ENCODE measurements around the gene XIRP1.

Gene XIRP1

DNA sequence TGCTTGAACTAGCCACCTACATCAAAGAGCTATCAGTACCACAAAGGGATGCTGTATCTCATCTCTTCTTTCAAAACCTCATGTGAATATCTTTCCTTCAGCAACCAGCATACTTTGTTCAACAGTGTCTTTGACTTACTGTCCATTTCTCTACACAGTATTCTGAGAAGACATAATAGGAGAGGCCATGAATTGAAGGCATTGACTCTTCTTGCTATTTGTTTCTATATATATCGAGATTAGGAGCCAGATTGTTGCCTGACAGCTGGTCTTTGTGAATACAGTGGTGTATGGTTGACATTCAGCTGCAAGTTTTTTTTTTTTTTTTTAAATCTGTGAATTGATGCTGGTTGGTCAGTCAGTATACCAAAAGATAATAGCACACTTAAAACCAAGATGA lies 26.9 kb downstream of the XIRP1 start:
- no peak for DNase-seq (ENCODE audit: low read depth)

DNA sequence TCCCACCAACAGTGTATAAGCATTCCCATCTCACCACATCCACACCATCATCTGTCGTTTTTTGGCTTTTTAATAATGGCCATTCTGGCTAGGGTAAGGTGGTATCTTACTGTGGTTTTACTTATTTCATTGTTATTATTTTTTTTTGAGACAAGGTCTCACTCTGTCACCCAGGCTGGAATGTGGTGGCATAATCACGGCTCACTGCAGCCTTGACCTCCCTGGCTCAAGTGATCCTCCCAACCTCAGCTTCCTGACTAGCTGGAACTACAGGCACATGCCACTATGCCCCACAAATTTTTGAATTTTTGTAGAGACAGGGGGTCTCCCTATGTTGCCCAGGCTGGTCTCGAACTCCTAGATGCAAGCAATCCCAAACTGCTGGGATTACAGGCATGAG lies 28.0 kb downstream of the XIRP1 start:
- no peak for DNase-seq (ENCODE audit: low read depth)

DNA sequence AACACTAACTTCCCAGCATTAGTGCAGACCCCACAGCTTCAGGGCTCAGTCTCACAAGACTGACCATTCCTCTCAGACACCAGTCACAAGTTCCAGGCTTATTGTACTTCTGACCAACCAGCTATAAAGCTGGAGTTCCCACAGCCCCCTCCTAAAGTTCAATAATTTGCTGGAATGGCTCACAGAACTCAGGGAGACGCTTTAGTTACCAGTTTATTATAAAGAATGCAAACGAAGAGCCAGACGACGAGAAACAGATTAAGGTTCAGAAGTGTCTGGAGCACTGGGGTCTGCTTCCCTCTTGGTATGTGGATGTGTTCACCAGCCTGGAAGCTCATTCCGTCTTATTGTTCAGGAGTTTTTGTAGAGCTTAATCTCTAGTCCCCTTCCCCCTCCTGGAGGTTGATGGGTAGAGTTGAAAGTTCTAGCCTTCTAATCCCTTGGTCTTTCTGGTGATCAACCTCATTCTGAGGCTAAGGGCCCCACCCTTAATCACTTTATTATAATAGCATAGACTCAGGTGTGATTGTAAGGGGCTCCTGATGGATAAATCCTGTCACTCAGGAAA lies 34.2 kb downstream of the XIRP1 start:
- no peak for DNase-seq (ENCODE audit: low read depth)

DNA sequence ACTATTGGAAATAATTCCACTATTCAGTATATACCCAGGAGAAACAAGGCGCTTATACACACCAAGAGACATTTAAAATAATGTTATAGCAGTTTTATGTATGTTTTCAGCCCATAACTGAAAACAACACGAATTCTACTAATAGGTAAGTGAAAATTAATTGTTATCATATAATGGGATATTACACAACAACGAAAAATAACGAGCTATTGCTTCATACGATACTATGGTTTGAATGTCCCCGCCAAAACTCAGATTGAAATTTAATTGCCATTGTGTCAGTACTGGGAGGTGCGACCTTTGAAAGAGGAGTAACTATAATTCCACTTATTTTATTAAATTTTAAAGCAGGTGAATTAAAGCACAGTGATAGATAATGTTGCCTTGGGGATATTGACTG lies 35.0 kb downstream of the XIRP1 start:
- DNase-seq (ENCODE audit: low read depth), result no peak

DNA sequence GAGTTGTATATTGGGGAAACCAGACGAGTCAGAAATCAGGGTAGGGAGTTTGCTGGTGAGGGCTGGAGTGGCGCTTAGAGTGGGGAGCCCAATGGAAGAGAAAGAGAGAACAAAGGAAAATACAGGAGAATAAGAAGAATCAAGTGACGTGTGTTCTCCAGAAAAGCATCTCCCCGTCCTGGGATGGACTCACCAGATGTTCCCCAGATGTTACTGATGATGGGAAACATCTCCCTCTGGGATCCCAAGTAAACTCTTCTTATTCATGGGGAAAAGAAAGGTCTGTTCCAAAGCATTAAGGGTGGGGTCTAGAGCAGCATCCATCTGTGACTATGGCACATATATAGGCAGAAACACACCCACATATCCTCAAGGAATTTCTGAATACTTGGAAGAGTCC lies 36.0 kb downstream of the XIRP1 start:
- DNase-seq (ENCODE audit: low read depth), result no peak

DNA sequence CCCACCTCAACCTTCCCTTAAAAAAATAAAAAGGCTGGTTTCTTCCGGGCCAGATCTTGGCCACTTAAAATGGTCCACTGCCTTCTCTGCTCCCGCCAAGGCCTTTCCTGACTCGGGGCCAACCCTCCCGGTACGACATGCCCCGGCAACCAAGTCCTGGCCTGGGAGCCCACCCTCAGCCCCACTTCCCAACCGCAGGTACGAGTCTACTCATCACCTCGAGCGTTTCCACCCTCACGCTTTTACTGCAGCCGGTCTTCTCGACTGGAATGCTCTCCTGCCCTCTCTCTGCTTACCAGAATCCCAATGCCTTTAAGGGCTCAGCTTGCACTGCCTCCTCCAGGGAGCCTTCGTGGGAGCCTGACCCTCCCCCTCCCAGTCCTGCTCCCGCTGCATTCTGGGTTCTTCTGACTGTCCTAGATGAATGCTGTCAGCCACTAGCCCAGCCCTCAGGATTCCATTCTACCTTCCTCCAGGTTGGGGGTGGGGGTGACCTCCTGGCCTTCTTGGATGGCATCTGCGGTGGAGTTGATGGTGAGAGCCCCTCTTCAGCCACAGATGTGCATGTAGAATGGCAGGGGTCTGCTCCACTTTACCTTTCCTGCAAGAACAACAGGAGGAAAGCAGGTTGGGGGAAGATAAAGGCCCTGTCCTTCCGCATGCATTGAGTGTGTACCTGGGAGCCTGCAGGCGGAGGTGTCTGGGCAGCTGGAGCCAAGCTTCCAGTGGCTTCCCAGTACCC lies 37.9 kb downstream of the XIRP1 start:
- no peak for DNase-seq (ENCODE audit: low read depth)

DNA sequence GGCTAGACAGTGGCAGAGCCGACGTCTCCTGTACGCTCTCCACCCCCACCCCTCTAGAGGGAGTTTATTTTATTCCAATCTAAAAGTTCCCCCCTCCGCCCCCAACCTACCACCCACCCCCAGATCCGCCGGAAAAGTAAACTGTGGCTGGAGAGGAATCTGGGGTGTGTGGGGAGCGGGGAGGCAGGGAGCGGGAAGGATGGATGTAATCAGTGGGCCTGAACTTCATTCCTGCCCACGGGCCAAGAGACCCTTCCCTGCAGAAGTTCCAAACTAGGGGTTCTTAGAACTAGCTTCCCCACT lies 38.5 kb downstream of the XIRP1 start:
- DNase-seq (ENCODE audit: low read depth), result no peak

DNA sequence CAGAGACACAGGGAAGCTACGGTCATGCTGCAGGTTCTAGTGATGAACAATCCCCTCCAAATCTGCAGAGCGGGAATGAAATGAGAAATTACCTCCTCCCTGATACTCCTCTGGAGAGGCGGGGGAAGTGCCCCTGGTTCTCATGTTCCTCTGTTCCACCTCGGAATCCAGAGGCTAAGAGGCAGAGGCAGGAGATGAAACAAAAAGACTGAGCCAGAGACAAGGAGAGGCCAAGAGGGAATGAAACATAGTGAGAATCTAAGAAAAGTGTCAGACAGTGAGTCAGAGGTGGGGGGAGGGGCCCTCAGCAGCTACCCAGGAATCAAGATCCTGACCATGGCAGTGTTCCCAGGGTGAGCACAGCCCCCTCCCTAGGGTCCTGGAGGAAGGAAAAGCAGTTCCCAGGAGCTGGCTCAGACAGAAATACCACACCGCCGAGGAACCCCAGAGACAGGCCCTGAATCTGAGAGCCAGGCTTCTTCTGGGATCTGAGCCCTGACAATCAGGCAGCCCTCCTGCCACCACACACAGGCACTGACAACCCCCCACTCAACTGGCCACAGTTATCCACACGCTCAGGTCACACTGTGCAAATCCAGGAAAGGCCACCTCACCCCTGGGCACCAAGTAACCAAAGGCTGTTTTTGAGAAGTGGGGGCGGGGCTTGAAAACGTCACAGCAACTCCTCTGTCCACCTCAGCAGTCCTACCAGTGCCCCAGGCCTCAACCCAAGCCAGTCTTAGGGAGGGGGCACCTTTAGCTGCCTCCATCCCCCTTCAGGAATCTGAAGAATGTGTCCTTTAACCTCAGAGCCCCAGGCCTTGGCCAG lies 41.4 kb downstream of the XIRP1 start:
- peak; percentile 93 for DNase-seq (ENCODE audit: low read depth)

DNA sequence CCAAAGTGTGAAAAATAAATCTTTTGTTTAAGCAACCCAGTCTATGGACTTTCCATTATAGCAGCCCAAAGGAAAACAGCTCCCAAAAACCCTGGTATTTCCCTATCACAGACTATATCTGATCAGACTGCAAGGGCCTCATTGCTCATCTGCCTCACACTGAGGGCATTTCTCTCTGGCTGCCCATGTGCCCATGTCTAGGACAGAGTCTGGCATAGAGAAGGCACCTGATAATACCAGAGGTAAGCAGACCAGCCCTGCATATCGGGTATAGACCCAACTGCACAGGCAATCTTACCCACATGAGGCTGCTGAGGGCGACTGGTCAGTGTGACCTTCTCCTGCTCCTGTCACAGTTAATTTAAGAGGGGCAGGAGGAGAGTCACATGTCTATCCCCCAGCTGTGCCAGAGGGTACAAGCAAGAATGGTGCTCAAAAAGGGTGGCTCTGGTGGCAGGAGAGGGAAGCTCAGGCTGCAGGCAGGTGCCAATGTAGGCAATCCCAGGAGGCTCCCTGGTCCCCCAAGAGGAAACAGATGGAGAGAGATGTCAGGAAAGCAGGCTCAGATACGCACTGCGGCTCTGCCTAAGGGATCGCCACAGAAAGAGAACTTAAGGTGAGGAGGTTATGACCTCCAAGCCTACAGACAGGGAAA lies 42.1 kb downstream of the XIRP1 start:
- no peak for DNase-seq (ENCODE audit: low read depth)

DNA sequence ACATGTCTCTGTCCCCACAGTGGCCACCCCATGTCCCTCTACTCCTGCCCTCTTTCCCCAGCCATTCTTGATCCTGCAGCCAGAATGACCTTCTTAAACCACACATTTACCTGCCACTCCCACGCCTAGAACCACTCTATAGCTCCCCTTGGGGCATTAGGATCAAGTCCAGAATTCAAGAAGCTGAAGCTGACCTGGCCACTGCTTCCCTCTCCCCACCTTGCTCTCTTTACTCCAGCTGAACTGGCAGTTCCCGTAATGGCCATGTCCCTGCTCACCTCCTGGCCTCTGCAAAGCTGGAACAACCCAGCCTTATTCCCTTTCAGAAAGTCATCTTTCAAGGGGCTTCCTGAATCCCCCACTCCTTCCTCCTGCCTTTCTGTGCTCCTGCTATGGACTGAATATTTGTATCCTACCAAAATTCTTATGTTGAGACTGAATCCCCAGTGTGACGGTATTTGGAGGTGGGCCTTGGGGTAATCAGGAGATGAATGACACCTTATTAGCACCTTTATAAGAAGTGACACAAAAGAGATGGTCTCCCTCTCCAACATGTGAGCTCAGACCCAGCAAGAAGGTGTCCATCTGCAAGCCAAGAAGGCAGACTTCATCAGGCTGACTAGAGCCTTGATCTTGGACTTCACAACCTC lies 42.8 kb downstream of the XIRP1 start:
- no peak for DNase-seq (ENCODE audit: low read depth)

DNA sequence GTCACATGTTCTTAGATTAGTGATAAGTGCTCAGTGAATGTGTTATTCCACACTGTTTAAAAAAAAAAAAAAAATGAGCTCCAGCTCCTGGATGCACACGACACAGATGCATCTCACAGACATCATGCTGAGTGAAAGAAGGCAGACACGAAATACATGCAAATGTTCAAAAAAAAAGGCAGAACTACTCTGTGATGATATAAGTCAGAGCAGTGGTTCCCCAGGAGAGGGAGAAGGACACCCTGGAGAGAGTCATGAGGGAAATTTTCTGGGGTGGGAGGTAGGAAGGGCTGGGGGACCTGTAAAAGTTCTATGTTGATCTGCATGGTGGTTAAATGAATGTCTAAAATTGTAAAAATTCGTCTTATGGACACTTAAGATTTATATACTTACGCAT lies 43.3 kb downstream of the XIRP1 start:
- DNase-seq (ENCODE audit: low read depth), result no peak

DNA sequence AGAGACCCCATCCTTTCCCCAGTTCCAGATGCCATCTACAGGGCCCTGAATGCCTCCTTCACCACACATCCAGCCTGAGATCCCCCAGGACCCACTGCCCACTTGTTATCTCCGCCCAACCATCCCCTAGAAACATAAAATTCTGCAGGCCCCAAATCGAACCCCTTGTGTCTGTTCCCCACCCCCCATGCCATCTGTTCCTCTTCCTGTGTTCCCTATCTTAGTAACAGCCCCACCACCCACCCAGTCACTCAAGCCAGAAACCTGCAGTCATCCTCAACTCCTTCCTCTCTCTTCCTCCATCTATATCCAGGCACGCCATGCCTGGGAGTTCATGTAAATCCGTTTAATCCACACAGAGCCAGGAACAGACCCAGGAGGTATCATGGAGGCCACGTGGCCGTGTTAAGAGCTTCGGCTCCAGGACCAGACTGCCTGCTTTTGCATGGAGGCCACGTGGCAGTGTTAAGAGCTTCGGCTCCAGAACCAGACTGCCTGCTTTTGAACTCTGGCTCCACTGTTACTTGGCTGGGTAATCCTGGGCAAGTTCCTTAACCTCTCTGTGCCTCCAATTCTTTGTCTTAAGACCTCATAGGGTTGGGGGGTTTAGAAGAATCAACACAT lies 43.8 kb downstream of the XIRP1 start:
- no peak for DNase-seq (ENCODE audit: low read depth)

DNA sequence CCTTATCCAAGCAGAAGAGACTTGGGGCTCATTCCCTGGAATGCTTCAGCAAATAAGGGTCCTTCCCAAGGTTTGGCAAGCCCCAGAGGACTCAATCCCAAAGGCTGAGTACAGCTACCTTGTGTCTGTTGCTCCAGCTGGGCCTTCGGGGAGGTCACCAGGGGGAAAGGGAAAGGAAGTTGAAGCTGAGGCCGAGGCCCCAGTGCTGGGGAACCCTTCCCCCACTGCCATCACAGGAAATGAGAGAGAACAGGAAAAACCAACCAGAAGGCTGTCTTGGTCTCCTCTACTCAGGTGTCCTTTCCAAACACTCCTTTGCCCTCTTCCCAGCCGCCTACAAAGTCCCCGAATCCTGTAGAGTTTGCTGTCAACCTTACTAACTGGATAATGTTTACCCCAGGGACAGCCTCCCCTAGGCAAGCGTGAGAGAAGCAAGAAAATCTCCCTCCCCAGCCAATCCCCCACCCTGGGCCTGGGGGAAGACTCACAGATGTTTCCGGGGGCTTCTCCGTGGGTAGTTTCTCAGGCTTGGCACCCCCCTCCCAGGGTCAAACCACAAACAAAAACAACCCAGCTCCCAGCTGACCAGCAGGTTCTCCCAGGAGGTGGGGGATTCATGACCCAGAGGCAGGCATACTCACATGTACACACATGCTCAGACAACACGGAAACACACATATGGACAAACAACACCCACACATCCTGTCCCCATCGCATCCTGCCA lies 44.5 kb downstream of the XIRP1 start:
- no peak for DNase-seq (ENCODE audit: low read depth)

DNA sequence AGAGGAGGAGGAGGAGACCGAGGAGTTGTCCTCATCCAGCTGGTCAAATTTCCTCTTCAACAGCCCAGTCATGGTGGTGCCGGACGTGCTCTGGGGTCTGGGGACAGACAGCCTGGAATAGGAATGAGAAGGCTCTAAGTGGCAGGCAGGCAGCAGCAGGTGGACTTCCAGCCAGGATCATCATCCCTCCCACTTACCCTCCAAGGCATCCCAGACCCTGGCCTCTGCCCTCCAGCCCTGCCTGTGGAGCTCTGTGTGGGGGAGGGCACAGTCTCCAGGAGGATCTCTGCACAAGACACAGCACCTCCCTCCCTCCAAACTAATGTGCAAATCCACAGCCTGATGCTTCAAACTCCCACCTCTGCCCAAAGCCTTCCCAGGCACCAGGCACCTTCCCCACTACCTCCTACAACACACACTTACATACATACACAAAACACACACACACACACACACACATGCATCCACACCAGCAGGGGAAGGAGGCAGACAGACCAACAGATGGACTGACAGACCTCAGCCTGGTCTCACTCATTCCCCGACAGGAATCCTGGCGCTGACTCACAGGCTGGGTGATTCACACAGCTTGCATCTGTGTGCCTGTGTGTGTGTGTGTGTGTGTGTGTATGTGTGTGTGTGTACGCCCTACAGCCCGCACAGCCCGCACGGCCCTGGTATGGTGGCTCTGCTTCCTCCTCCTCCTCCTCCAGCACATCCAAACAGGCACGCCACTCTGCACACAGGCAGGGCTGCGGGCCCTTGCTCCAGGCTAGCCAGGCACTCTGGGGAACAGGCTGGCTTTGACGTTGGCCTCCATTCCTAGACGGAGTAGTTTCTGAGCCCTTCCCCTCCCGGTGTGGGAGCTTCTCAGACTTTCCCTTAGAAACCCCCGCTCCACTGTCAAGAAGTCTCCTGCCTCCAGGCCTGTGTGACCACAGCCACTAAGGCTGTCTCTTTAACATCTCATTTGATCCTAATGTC lies 45.5 kb downstream of the XIRP1 start:
- DNase-seq (ENCODE audit: low read depth), result peak; percentile 94

DNA sequence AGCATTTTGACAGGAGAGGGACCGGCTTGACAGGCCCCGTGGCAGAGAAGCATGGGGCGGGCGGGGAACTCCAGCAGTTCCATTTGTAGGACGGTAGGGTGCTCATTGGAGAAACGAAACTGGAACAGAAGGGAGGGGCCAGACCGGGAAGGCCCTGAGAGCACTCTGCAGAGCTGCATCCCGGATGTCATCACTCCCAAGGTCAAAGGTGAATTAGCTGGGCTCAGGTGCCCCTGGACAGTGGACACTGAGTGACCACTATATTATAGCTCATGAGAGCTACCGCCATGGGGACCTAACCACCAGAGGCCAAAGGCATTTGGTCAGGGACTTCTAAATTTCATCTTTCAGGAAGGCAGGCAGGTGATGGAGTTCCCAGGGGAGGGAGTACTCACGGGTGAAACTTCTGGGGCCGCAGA lies 46.3 kb downstream of the XIRP1 start:
- DNase-seq (ENCODE audit: low read depth), result no peak

DNA sequence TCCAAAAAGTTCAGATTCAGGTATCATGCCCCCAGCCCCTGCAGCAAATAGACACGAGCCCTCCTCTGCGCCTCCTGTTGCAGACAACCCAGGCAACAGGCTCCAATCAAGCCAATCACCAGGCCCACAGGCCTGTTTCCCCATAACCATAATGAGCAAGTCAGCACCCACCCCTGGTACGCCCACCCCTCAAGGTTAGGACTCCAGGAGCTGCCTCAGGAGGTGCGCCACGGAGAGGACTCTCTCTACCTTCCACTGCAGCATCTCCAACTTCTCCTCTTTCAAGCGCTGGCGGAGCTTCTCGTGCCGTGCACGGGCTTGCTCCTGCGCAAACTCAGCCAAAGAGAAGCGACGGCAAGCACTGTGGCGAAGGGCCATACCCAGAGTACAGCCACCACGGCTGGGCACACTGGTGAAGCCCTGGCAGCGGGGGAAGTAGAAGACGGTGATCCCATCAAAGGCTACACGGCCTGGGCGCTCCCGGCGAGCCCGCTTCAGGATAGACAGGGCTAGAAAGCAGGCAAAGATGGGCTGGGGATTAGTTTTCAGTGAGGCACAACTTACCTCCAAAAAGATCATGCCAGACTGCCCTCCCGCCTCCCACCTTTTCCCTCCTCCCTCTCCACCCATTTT lies 47.5 kb downstream of the XIRP1 start:
- DNase-seq (ENCODE audit: low read depth), result no peak

DNA sequence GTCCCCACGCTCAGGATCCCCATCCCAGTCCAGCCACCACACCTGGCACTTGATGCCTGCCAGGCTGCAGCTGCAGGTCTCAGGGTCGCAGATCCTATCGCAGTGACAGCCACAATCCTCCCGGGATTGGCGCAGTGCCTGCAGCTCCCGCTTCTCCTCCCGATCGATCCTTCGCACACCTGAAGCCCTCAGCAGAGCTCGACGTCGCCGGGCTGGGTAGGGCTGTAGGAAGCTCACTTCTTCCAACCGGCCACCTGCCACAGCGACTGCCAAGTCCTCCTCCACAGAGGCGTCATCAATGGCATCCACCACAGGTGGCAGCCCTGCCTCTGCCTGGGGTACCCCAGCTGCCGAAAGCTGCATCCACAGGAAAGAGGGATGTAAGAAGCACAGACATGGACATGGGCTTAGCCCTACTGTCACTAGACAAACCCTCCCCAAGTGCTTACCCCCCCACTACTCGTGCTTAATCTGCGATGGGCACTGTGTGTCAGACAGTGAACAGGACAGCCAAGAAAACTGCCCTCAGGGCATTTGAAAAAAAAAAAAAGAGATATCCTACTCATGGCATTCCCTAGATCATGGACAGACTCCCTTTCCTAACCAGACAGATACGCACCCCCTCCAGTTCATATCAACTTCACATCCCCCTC lies 48.2 kb downstream of the XIRP1 start:
- no peak for DNase-seq (ENCODE audit: low read depth)

DNA sequence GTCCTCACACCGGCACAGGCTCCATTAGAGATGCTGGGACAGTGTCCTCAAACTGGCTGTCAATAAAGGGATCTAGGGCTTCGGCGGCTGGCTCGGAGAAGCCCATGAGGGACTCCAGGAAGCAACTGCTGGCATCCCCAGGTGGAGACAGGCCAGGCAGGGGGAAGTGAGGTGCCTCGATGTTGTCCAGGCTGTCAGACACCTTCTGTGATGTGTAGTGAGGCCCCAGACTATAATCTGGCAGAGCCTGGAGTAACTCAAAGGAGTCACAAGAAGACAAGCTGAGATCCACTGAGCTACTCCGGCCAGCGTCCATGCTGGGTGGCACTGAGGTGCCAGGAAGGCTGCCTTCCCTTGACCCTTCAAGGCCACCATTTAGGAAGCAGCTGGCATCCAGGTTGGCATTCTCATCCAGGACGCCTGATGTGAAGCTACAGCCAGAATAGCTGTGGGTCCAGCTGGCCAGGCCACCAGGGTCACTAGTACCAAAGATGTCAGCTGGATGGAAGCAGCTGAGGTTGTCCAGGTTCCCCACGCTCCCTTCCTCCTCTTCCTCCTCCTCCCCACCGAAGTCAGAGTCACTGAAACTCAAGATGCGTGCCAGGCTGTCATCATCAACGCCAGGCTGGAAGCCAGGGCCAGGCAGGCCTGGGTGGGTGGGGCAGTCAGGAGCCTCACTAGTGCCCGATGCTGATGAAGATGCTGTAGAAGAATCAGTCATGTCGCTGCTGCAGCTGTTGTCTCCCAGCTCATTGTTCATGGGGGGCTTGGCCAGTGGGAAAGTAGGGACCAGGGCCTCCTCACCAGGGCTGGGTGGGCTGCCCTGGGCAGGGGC lies 49.1 kb downstream of the XIRP1 start:
- DNase-seq (ENCODE audit: low read depth), result no peak
